Tibial artery (tissue), 4 donors: ENCODE measurements around the gene ARL6IP1.

ENCODE experiments used
- DNase-seq, 2 donors: peaks; one replicate each; pipeline ENCODE4 v3.0.0-alpha.2; 2019
- H3K27ac ChIP-seq, 2 donors: fragments of 200-600 bp; sonication (generic) in 1 of 2; 1 replicate in 1 of 2; 2 replicates in 1 of 2; pipeline ENCODE4 v1.5.1; 2018 to 2019; ENCODE audit warnings: mild to moderate bottlenecking in 1 of 2
- H3K27me3 ChIP-seq, 2 donors: fragments of 200-600 bp; sonication (generic) in 1 of 2; one replicate each; pipeline versions ENCODE4 v1.5.1 to v1.6.0; 2016 to 2019
- H3K36me3 ChIP-seq, 3 donors: fragments of 200-600 bp; sonication (generic) in 2 of 3; one replicate each; pipeline ENCODE4 v1.5.1; 2016 to 2019; ENCODE audit warnings: mild to moderate bottlenecking in 2 of 3
- H3K4me1 ChIP-seq, 4 donors: fragments of 200-600 bp; sonication (generic) in 2 of 4; 1 replicate in 3 of 4; 2 replicates in 1 of 4; pipeline ENCODE4 v1.5.1; 2016 to 2019
- H3K4me3 ChIP-seq, 2 donors: fragments of 200-600 bp; sonication (generic) in 1 of 2; 1 replicate in 1 of 2; 2 replicates in 1 of 2; pipeline ENCODE4 v1.5.1; 2018 to 2019; ENCODE audit warnings: mild to moderate bottlenecking in 2 of 2
- H3K9me3 ChIP-seq, 3 donors: fragments of 200-600 bp; sonication (generic) in 1 of 3; one replicate each; pipeline ENCODE4 v1.5.1; 2016 to 2019
- intact Hi-C: fragments of 100-400 bp; cut with DNase I; formaldehyde crosslinking; loops from one replicate; pipeline ENCODE4 v1.15.0; 2023; ENCODE audit warnings: low total_unique reads
- TF ChIP-seq, protein P1 (sequence below), 2 experiments: fragments of 200-600 bp in 1 of 2; fragments of 450-650 bp in 1 of 2; IDR thresholded peaks; one replicate each; pipeline ENCODE4 v1.5.1; 2017 to 2019; ENCODE audit warnings: antibody characterized with exemption in 2 of 2, mild to moderate bottlenecking in 1 of 2, moderate library complexity in 1 of 2

ARL6IP1 gene

DNA sequence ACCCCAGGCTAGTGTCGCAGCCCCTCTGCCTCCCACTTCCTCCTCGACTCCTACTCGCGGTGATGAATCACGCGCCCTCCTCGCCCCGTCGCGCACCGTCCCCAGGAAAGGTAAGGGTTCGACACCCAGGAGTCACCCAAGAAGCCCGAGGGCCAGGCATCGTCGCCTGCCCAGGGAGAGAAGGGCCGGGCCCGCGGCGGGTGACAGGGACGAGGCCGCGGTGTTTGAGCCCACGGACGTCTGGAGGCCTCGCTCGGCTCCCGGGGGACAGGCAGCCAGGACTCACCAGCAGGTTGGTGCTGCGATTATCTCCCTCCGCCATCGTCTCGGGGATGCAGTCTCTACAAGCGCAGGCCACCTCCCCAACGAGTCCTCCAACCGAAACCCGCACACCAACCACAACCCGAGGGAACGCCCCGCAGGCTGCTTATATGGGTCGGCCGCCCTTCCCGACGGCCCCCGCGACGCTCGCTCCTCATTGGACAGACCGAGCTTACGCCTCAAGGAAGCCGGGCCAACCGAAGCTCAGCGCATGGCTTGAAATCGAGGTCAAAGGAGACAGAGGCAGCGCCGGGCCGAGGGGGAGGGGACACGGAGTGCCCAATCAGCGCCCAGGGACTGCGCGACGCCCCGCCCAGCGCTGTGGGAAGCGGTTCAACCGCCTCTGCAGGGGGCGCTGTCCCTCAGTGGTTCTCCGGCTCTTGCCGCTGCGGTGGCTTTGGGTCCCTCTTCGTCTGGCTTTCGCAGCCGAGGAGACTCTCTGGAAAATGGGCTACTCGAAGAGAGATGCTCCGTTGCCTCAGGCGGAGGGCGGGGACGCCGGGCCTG is at the start of gene ARL6IP1:
Gene ARL6IP1 (minus strand): TSS at position 405 of the 828 bp plus-strand sequence. CDS start 83 bp downstream, at position 322.
- DNase-seq = peak; percentile 99 to 100
- Histone ChIP-seq H3K9me3 (no peaks in the 10 kb centered on the region), H3K36me3 (peaks cover 1 to 19% (median 2%) of the 10 kb centered on the region in 3 donors), H3K27ac (peak within 1 kb of the TSS; percentile 86 to 91), H3K4me3 (peak within 1 kb of the TSS; percentile 58 to 83), H3K4me1 (peaks cover 0 to 30% (median 17%) of the 10 kb centered on the region in 4 donors), H3K27me3 (no peaks in the 10 kb centered on the region)
- TF ChIP-seq, protein P1, sequence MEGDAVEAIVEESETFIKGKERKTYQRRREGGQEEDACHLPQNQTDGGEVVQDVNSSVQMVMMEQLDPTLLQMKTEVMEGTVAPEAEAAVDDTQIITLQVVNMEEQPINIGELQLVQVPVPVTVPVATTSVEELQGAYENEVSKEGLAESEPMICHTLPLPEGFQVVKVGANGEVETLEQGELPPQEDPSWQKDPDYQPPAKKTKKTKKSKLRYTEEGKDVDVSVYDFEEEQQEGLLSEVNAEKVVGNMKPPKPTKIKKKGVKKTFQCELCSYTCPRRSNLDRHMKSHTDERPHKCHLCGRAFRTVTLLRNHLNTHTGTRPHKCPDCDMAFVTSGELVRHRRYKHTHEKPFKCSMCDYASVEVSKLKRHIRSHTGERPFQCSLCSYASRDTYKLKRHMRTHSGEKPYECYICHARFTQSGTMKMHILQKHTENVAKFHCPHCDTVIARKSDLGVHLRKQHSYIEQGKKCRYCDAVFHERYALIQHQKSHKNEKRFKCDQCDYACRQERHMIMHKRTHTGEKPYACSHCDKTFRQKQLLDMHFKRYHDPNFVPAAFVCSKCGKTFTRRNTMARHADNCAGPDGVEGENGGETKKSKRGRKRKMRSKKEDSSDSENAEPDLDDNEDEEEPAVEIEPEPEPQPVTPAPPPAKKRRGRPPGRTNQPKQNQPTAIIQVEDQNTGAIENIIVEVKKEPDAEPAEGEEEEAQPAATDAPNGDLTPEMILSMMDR (IDR thresholded peaks at IDR 0.05) = peak; percentile 92
- intact Hi-C loops = loop anchor here (5.0 kb wide), 1 partner anchor 166 kb away; no protein-coding TSS in a partner anchor

GRCh38 chr16:18846416-18846815 is 45.1 kb upstream of the ARL6IP1 start:
- intact Hi-C loops = no loop called here
- no peaks in the 10 kb centered on the region for H3K27me3 ChIP-seq
- DNase-seq = no peak
- no peak overlapping the region for H3K4me3 ChIP-seq
- TF ChIP-seq, protein P1 (IDR thresholded peaks at IDR 0.05) = no peak
- H3K27ac ChIP-seq = no peak overlapping the region
- H3K9me3 ChIP-seq = no peaks in the 10 kb centered on the region
- H3K36me3 ChIP-seq = peaks cover 80 to 100% (median 81%) of the 10 kb centered on the region in 3 donors
- no peaks in the 10 kb centered on the region for H3K4me1 ChIP-seq

DNA sequence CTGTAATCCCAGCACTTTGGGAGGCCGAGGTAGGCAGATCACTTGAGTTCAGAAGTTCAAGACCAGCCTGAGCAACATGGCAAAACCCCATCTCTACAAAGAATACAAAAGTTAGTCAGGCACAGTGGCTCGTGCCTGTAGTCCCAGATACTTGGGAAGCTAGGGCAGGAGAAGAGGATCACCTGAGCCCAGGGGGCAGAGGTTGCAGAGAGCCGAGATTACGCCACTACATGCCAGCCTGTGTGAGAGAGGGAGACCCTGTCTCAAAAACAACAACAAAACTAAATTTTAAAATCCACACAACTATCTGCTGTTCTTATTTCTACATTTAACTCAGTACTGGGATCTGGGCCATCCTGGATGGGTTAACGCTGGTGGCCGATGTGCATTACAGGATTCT is 41.2 kb upstream of the ARL6IP1 start:
- no peaks in the 10 kb centered on the region for H3K4me1 ChIP-seq

DNA sequence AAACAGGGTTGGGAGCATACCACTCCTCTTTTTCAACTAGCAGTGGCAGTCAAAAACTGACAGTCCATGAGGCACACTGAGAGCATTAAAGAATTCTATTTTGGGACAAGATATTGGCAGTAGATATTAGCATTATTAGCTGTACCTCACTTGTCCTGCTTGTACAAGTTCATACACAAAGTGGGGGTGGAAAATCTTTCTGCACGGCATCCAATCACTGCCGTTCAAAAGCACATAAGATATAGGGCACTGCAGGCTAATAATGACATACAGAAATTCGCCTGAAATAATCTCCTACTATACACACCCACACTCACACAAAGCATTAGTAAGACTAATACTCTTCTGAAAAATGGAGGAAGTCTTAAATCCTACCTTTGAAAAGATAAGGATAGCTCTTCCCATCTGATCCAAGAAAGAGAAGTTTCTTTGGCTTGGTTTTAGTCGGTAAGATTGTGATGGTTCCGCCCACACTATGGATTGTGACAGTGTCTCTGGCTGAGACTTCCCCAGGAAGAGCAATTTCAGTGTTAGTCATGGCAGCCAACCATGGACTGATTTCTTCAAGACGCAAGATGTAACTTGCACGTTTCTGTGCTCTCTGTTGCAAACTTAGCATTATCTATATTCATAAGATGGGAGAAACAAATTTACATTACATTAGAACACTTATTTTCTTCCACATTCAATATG is 40.6 kb upstream of the ARL6IP1 start:
- no peak overlapping the region for H3K4me3 ChIP-seq
- H3K27ac ChIP-seq = no peak overlapping the region
- H3K36me3 ChIP-seq = peaks cover 75 to 100% (median 79%) of the 10 kb centered on the region in 3 donors
- TF ChIP-seq, protein P1 (IDR thresholded peaks at IDR 0.05) = no peak
- no peak for DNase-seq
- intact Hi-C loops = no loop called here
- no peaks in the 10 kb centered on the region for H3K9me3 ChIP-seq
- no peaks in the 10 kb centered on the region for H3K27me3 ChIP-seq
- no peaks in the 10 kb centered on the region for H3K4me1 ChIP-seq

More for the DNA sequence above, 41.2 kb upstream of the ARL6IP1 start:
- TF ChIP-seq, protein P1 (IDR thresholded peaks at IDR 0.05) = no peak
- Histone ChIP-seq H3K9me3 (no peaks in the 10 kb centered on the region), H3K27me3 (no peaks in the 10 kb centered on the region), H3K4me3 (no peak overlapping the region), H3K27ac (no peak overlapping the region), H3K36me3 (peaks cover 75 to 100% (median 79%) of the 10 kb centered on the region in 3 donors)
- intact Hi-C loops = no loop called here
- DNase-seq = no peak

DNA sequence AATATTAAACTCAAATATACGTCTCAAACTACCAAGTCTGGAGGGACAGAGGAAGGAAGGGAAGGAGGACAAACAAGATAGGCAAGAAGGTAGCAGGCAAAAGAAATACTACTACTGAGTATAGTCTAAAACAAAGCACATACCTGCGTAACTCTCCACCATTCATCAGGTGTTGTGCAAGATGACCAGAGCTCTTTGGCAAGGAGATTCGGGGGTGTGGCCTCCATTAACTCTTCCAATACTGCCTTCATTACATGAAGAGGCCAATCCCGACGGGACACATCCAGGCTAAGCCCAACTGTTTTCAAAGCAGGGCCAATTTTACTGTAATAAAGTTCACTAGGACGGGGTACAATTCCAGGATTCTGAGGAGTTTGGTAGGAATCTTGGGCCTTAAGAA is 38.2 kb upstream of the ARL6IP1 start:
- Histone ChIP-seq H3K4me3 (no peak overlapping the region), H3K4me1 (no peaks in the 10 kb centered on the region), H3K27ac (no peak overlapping the region), H3K9me3 (no peaks in the 10 kb centered on the region), H3K27me3 (no peaks in the 10 kb centered on the region), H3K36me3 (peaks cover 78 to 100% (median 86%) of the 10 kb centered on the region in 3 donors)
- intact Hi-C loops = no loop called here
- DNase-seq = no peak
- TF ChIP-seq, protein P1 (IDR thresholded peaks at IDR 0.05) = no peak
